ENCODE results near the gene CCNQ. TPM values are rescaled to one million over a fixed set of nuclear protein-coding genes. Genes with fewer than 3 reads are reported as not detected.

The CCNQ gene
- total and polyA plus RNA-seq, 2 of the 8 experiments (the other 6 are each of a cell fraction or from before 2014, with no cell fraction given) = 16.6 to 32.1 TPM

DNA sequence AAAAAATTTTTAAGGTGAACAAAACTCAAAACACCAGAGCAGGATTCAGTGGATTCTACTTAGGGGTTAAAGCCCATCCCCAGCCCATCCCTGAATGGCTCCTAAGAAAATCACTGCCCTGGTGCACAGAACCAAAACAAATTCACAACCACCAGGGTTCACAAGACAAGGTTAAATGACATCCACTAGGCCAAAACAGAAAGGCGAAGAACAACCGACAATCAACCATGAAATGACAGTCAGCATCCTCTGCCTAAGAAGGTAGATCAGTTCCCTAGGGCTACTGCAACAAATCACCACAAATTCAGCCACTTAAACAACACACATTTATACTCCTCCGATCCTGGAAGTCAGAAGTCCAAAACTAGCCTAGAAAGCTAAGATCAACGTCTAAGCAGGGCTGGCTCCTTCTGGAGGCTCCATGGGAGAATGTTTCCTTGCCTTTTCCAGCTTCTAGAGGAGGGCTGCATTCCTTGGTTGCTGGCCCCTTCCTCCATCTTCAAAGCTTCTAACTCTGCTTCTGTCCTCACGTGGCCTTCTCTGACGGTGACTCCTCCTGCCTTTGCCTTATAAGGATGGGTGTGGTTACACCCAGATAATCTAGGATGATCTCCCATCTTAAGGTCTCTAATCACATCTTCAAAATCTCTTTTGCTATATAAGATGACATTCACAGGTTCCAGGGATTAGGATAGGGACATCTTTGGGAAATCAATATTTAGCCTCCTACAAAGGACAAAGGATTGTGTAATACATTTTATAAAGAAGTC is 1.8 kb downstream of the CCNQ start (continued):
- TF ChIP-seq NANOG (IDR thresholded peaks at IDR 0.05; ENCODE audit: insufficient read depth, low read depth, low read length, poor library complexity, severe bottlenecking) (no peak), GTF2F1 (IDR thresholded peaks at IDR 0.05; ENCODE audit: borderline replicate concordance, low read depth, low read length) (no peak), SRF (IDR thresholded peaks at IDR 0.05; ENCODE audit: low read depth, low read length) (no peak), SP1 (IDR thresholded peaks at IDR 0.05; ENCODE audit: low read depth, low read length) (no peak), YY1 (IDR thresholded peaks at IDR 0.05; ENCODE audit: low read depth, low read length) (no peak), CTBP2 (IDR thresholded peaks at IDR 0.05; ENCODE audit: borderline replicate concordance, insufficient read depth, insufficient read length, low read length) (no peak), RNF2 (IDR thresholded peaks at IDR 0.05; ENCODE audit: borderline replicate concordance, low read depth, low read length, missing control alignments, poor library complexity, severe bottlenecking) (no peak)
- TF ChIP-seq, protein P1, sequence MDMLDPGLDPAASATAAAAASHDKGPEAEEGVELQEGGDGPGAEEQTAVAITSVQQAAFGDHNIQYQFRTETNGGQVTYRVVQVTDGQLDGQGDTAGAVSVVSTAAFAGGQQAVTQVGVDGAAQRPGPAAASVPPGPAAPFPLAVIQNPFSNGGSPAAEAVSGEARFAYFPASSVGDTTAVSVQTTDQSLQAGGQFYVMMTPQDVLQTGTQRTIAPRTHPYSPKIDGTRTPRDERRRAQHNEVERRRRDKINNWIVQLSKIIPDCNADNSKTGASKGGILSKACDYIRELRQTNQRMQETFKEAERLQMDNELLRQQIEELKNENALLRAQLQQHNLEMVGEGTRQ (IDR thresholded peaks at IDR 0.05; ENCODE audit: low read length) = no peak

Measured in H1 (cell line).